Body of pancreas (tissue), 4 donors: Measurements from ENCODE around the gene SMARCD3. TPM values are rescaled to one million over a fixed set of nuclear protein-coding genes. Genes with fewer than 3 reads are reported as not detected.

Source experiments
- ATAC-seq: fragments of 150-250 bp; one replicate; pipeline ENCODE4 v1.9.1; 2016
- DNase-seq, 4 donors: peaks; one replicate each; pipeline ENCODE4 v3.0.0-alpha.2; 2019
- H3K27ac ChIP-seq, 4 donors: fragments of 200-600 bp; sonication (generic); 1 replicate in 3 of 4; 2 replicates in 1 of 4; pipeline versions ENCODE4 v1.5.1 to v1.6.1; 2016 to 2019; ENCODE audit warnings: mild to moderate bottlenecking in 1 of 4, mixed read lengths in 1 of 4, moderate library complexity in 1 of 4
- H3K27me3 ChIP-seq, 2 donors: fragments of 200-600 bp; sonication (generic); one replicate each; pipeline ENCODE4 v1.6.0; 2016; ENCODE audit warnings: mild to moderate bottlenecking in 1 of 2
- H3K36me3 ChIP-seq, 2 donors: fragments of 200-600 bp; sonication (generic); replicated peaks in 1 of 2; 2 replicates each; pipeline ENCODE4 v1.5.1; 2016; ENCODE audit warnings: low read depth in 2 of 2; ENCODE audit not compliant: insufficient read depth in 1 of 2
- H3K4me1 ChIP-seq: fragments of 200-600 bp; sonication (generic); one replicate; pipeline ENCODE4 v1.6.0; 2016
- H3K4me3 ChIP-seq, 2 donors: fragments of 200-600 bp; sonication (generic); 1 replicate in 1 of 2; 2 replicates in 1 of 2; pipeline ENCODE4 v1.5.1; 2016 to 2019
- H3K9me3 ChIP-seq, 3 donors: fragments of 200-600 bp; sonication (generic); 1 replicate in 2 of 3; 2 replicates in 1 of 3; pipeline ENCODE4 v1.5.1; 2016
- CTCF ChIP-seq, 7 experiments: fragments of 450-650 bp in 4 of 7; fragments of 200-600 bp in 3 of 7; sonication (generic) in 3 of 7; IDR thresholded peaks; one replicate each; pipeline ENCODE4 v1.5.1; 2016 to 2019; ENCODE audit warnings: antibody characterized with exemption in 7 of 7
- POLR2A ChIP-seq, 3 donors: fragments of 450-650 bp; IDR thresholded peaks; one replicate each; pipeline ENCODE4 v1.6.1; 2016; ENCODE audit warnings: antibody characterized with exemption in 3 of 3, mild to moderate bottlenecking in 2 of 3
- WGBS, 2 donors: methylation state at CpG; one replicate each; pipeline ENCODE4 v1.1.5; 2017; 5-methylcytosine and 5-hydroxymethylcytosine counted together
- intact Hi-C: fragments of 100-400 bp; cut with DNase I; formaldehyde crosslinking; loops from one replicate; pipeline ENCODE4 v1.15.1; 2023
- total RNA-seq, 2 donors: library from RNA; depleted of rRNA; stranded (reverse); fragments of >200 nt; gene quantifications; one replicate each; pipeline ENCODE4 v1.1.0, GENCODE V29; 2016

The SMARCD3 gene
- total RNA-seq, 2 donors from 2014 or later = 22.3 to 37.2 TPM

- H3K4me3 ChIP-seq = no peak overlapping the region
- no peaks in the 10 kb centered on the region for H3K27me3 ChIP-seq
- H3K4me1 ChIP-seq = no peaks in the 10 kb centered on the region
- no peak for TF ChIP-seq CTCF (IDR thresholded peaks at IDR 0.05)
- no peak for TF ChIP-seq POLR2A (IDR thresholded peaks at IDR 0.05)
- 46 to 66% methylated on average over 24 to 30 of the region's 30 CpGs for WGBS, 2 donors
- no peaks in the 10 kb centered on the region for H3K9me3 ChIP-seq
- intact Hi-C loops = no loop called here
- no peak overlapping the region for H3K27ac ChIP-seq
- ATAC-seq = no peak
- no peaks in the 10 kb centered on the region for H3K36me3 ChIP-seq
- DNase-seq = no peak
Observed at GRCh38 chr7:151198945-151199848, 49.3 kb downstream of the SMARCD3 start.

- H3K4me3 ChIP-seq = no peak overlapping the region
- TF ChIP-seq CTCF (IDR thresholded peaks at IDR 0.05) = no peak
- no peak overlapping the region for H3K27ac ChIP-seq
- H3K9me3 ChIP-seq = no peaks in the 10 kb centered on the region
- no peaks in the 10 kb centered on the region for H3K27me3 ChIP-seq
- no peaks in the 10 kb centered on the region for H3K36me3 ChIP-seq
- ATAC-seq (no peak), DNase-seq (no peak)
- intact Hi-C loops = no loop called here
- H3K4me1 ChIP-seq = no peaks in the 10 kb centered on the region
Observed at GRCh38 chr7:151197932-151198331, 50.6 kb downstream of the SMARCD3 start.

GRCh38 chr7:151195616-151196450 lies 52.7 kb downstream of the SMARCD3 start:
- WGBS, 2 donors = 34 to 40% methylated on average over 19 of the region's 19 CpGs
- Histone ChIP-seq H3K27me3 (no peaks in the 10 kb centered on the region), H3K36me3 (no peaks in the 10 kb centered on the region), H3K27ac (no peak overlapping the region), H3K9me3 (no peaks in the 10 kb centered on the region), H3K4me3 (no peak overlapping the region), H3K4me1 (no peaks in the 10 kb centered on the region)
- intact Hi-C loops = no loop called here
- DNase-seq (no peak), ATAC-seq (no peak)
- TF ChIP-seq CTCF (IDR thresholded peaks at IDR 0.05) = no peak
- TF ChIP-seq POLR2A (IDR thresholded peaks at IDR 0.05) = no peak

- no peak for ATAC-seq
- H3K4me1 ChIP-seq = no peaks in the 10 kb centered on the region
- no peaks in the 10 kb centered on the region for H3K9me3 ChIP-seq
- no peak for DNase-seq
- TF ChIP-seq POLR2A (IDR thresholded peaks at IDR 0.05) = no peak
- TF ChIP-seq CTCF (IDR thresholded peaks at IDR 0.05) = no peak
- H3K36me3 ChIP-seq = no peaks in the 10 kb centered on the region
- intact Hi-C loops = no loop called here
- H3K4me3 ChIP-seq = no peak overlapping the region
- no peak overlapping the region for H3K27ac ChIP-seq
- no peaks in the 10 kb centered on the region for H3K27me3 ChIP-seq
- 74 to 77% methylated on average over 3 to 7 of the region's 7 CpGs for WGBS, 2 donors
Observed at GRCh38 chr7:151194188-151194587, 54.3 kb downstream of the SMARCD3 start.
